ENCODE results near the gene SPATA32. TPM values are rescaled to one million over a fixed set of nuclear protein-coding genes. Genes with fewer than 3 reads are reported as not detected.

The SPATA32 gene
- total RNA-seq, 4 donors from 2014 or later: not detected

- Histone ChIP-seq H3K9me3 (no peaks in the 10 kb centered on the region), H3K27me3 (no peaks in the 10 kb centered on the region), H3K4me1 (peaks cover 50 to 87% of the 10 kb centered on the region in 2 donors), H3K4me3 (replicated peaks in 1 of 3) (no peak overlapping the region), H3K36me3 (no peaks in the 10 kb centered on the region), H3K27ac (peak overlapping the region in 1 of 3 donors; percentile 78)
- no peak for DNase-seq
- intact Hi-C loops (cut with DNase I): no loop called here
- WGBS, 2 donors: 87 to 100% methylated on average over 2 to 5 of the region's 5 CpGs
- no peak for TF ChIP-seq CTCF (IDR thresholded peaks at IDR 0.05)
- TF ChIP-seq POLR2A (IDR thresholded peaks at IDR 0.05): no peak
Measured at GRCh38 chr17:45308840-45309239, 46.9 kb upstream of the SPATA32 start.

GRCh38 chr17:45308016-45308365 lies 46.1 kb upstream of the SPATA32 start:
- Histone ChIP-seq H3K27ac (peak overlapping the region; percentile 10 to 78 (median 73)), H3K36me3 (no peaks in the 10 kb centered on the region), H3K4me1 (peaks cover 47 to 79% of the 10 kb centered on the region in 2 donors), H3K9me3 (no peaks in the 10 kb centered on the region), H3K27me3 (no peaks in the 10 kb centered on the region), H3K4me3 (replicated peaks in 1 of 3) (no peak overlapping the region)
- TF ChIP-seq POLR2A (IDR thresholded peaks at IDR 0.05): no peak
- 70 to 71% methylated on average over 5 to 6 of the region's 6 CpGs for WGBS, 2 donors
- intact Hi-C loops (cut with DNase I): no loop called here
- DNase-seq: no peak

GRCh38 chr17:45307290-45308015 lies 45.6 kb upstream of the SPATA32 start:
- peaks cover 42 to 79% of the 10 kb centered on the region in 2 donors for H3K4me1 ChIP-seq
- 48 to 58% methylated on average over 9 of the region's 9 CpGs for WGBS, 2 donors

GRCh38 chr17:45306623-45307022 lies 44.7 kb upstream of the SPATA32 start:
- peak overlapping the region in 2 of 3 donors; percentile 73 to 78 for H3K27ac ChIP-seq
- DNase-seq: no peak
- H3K27me3 ChIP-seq: no peaks in the 10 kb centered on the region
- intact Hi-C loops (cut with DNase I): no loop called here
- H3K4me1 ChIP-seq: peaks cover 34 to 76% of the 10 kb centered on the region in 2 donors
- H3K4me3 ChIP-seq (replicated peaks in 1 of 3): no peak overlapping the region
- 89 to 93% methylated on average over 5 of the region's 5 CpGs for WGBS, 2 donors
- no peaks in the 10 kb centered on the region for H3K9me3 ChIP-seq
- TF ChIP-seq POLR2A (IDR thresholded peaks at IDR 0.05) (no peak), CTCF (IDR thresholded peaks at IDR 0.05) (no peak)
- H3K36me3 ChIP-seq: no peaks in the 10 kb centered on the region

More at GRCh38 chr17:45307290-45308015, 45.6 kb upstream of the SPATA32 start:
- no peaks in the 10 kb centered on the region for H3K36me3 ChIP-seq
- peak overlapping the region; percentile 10 to 78 (median 73) for H3K27ac ChIP-seq
- intact Hi-C loops (cut with DNase I): no loop called here
- no peak overlapping the region for H3K4me3 ChIP-seq (replicated peaks in 1 of 3)
- DNase-seq: peak in 1 of 2 donors; percentile 35
- TF ChIP-seq POLR2A (IDR thresholded peaks at IDR 0.05) (no peak), CTCF (IDR thresholded peaks at IDR 0.05) (no peak)
- no peaks in the 10 kb centered on the region for H3K27me3 ChIP-seq
- H3K9me3 ChIP-seq: no peaks in the 10 kb centered on the region

- Histone ChIP-seq H3K4me3 (replicated peaks in 1 of 3) (no peak overlapping the region), H3K27me3 (no peaks in the 10 kb centered on the region), H3K27ac (peak overlapping the region in 1 of 3 donors; percentile 78), H3K9me3 (no peaks in the 10 kb centered on the region), H3K4me1 (peaks cover 28 to 71% of the 10 kb centered on the region in 2 donors), H3K36me3 (no peaks in the 10 kb centered on the region)
- intact Hi-C loops (cut with DNase I): no loop called here
- no peak for DNase-seq
- no peak for TF ChIP-seq CTCF (IDR thresholded peaks at IDR 0.05)
- TF ChIP-seq POLR2A (IDR thresholded peaks at IDR 0.05): no peak
- WGBS, 2 donors: 72 to 75% methylated on average over 4 of the region's 4 CpGs
Measured at GRCh38 chr17:45306094-45306493, 44.2 kb upstream of the SPATA32 start.

Measured in thyroid gland (tissue), 4 donors.